Measurements from ENCODE around the gene MCM3.

Gene MCM3

DNA sequence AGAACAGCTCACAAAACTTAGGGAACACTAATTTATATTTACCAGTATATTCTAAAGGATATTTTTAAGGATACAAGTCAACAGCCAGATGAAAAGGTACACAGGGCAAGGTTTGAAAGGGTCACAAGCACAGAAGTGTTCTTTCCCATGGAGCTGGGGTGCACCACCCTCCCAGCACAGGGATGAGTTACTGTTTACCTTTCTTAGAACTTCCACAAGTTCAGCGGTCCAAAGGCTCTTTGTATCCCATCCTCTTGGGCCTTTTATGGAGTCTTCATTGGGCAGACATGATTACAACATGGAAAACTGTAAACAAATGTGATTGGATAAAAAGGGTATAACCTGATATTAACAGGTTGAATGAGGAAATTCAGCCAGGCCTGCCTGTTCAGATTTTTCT is 39.1 kb downstream of the MCM3 start:
- no peak for DNase-seq

DNA sequence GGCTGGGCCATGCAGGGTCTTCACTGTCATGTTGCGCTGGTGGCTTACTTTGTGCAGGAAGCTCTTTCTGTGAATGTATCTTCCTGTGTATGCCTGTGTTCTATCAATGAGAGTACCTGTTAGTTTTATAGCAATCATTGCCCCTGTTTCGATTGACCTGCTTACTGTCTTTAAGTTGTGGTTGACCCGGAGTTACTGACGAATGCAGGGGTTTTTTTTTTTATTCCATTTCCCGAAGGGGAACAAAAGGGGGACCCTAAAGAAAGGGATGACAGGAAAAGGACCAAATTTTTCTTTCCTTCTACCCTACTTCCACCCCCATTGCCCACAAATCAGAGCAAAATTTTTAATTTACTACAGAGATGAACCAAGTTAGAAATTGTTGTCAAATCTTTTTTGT is 40.1 kb downstream of the MCM3 start, which contains the start of gene IL17F:
TSS of gene IL17F (minus strand) at position 101 of the 400 bp plus-strand sequence. CDS start at position 30, 71 bp downstream.
- no peak for DNase-seq

DNA sequence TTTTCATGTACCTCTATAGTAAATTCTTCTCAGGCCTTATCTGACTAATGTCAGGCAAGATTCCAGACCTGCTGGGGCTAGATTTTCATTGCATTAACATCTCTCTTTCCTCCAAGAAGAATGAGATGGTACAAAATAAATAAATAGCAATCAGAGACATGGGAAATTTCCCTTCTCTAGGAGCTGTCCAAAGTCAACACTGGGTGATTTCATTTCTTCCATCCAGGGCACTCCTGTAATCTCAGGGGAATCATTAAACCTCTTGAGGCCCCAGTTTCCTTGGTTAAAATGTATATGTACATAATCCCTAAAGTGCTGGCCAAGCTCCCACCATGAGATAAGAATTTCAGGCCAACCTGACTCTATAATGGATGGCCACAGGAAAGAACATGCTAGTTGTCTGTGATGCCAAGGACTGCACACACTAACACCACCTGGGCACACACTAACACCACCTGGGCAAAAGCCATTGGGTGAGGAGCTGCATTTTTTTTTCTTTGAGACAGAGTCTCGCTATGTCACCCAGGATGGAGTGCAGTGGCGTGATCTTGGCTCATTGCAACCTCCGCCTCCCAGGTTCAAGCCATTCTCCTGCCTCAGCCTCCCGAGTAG is 41.2 kb downstream of the MCM3 start:
- DNase-seq: no peak

DNA sequence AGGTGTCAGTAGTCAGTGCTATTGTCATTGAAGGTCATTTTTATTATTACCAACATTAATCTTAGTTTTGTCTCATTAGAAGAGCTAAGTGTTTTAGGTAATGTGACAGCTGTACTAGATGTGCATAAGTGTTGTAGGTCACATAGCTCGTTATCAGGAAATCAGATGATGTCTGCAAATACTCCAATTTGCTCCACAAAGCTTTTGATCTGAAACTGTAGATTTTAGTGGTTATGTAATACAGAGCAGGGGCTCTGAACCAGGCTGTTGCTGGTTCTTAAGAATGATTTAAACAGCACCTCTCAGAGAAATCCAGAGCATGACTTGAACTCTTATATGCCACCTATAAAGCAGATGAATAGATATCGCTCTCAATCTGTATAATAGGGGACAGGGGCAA is 42.7 kb downstream of the MCM3 start:
- no peak for DNase-seq

DNA sequence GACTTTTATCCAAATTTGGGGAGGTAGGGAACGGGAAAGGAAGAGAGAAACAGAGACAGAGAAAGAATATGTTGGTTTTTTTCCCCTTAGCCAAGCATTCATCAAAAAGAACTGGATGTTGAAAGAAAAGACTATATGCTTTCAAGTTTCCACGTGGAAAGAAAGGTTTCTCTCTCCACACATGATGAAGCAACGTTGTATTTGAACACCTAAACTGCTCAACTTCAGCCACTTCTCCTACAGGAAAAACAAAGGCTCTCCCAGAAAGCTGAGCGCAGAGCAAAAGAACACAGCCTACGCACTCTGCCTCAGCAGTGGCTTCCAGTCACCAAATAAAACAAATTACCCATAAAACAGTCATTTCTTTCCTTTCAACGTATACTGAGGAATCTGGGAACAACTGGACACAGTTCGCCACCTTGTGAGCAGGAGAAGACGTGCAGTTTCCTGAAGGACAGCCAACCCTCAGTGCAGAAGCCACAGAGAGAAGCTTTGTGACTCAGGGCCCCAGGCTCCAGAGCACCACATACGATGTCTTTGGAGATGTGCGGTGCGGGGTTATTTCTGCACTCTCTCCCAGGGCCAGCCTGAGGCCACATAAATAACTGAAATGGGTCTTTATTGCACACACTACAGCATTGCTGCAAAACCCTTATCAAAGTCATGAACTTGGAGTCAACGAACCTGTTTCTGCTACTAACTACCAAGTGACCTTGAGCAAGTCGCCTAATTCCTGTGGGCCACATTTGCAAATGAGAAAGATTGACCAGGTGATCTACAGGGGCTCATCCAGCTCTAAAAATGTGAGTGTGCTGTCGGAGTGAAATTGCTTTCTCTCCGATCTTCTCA is 50.3 kb downstream of the MCM3 start:
- no peak for DNase-seq

DNA sequence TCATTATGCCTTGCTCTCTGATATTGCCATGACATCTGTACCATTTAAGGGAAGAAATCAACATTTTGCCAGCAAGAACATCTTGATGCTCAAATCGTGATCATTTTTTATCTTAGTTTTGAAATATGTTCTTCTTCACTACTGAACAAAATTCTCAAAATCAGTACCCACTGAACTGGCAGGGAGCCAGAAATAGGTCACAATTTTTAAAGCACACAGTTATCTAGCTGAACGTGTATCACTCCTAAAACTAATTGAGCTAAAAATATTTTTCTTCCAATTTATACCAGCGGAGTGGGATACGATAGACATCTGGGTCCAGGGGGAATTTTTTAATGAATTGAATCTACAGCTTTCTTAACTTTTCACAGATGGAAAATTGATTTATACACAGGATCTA is 51.5 kb downstream of the MCM3 start:
- DNase-seq: no peak

DNA sequence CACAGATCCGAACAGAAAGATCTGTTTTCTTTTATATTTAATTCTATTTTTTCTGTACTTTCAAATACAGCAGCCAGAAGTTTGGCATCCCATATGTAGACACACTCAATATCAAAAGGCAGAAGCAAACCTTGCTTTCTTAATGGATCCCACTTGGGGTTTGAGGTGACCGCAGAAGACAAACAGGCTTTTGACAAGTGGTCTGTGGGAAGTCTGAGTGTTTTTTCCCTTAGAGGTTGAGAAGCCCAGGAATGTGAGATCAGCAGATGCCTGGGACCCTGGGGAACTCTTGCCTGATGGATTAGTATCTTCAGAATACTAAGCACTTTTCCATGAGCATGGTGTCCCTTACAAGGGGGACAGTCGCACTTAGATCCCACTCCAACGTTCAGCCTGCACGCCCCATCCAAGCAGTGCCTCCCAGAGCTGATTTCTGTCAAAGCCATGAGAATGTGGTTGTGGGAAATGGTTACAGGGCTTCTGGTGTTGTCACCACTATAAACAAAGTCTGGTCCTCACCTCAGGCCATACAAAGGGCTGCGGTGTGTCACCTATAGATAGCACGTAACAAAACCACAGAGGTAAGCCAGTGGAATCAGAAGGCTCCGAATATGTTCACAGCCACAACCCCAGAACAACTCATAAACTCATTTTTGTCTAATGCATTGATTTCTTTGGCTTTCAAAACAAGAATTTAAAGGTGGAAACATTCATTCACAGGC is 53.0 kb downstream of the MCM3 start:
- no peak for DNase-seq

DNA sequence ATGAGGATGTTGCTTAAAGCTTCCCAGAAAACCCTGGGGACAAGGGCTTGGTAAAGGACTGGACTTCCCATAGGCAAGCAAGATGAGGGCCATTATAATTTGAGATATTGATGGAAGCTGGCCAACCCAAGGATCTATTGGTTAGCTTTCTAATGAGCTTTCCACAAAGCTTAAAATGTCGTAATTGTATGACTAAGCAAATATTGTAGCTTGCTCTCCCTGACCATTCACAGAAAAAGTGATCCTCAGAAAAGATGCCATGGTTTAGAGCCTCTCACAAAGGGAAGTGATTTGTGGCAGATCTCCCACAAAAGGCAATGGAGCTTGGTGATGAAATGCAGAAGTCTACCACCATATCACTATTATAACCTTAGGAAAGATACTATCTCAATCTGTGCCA is 53.9 kb downstream of the MCM3 start:
- no peak for DNase-seq

DNA sequence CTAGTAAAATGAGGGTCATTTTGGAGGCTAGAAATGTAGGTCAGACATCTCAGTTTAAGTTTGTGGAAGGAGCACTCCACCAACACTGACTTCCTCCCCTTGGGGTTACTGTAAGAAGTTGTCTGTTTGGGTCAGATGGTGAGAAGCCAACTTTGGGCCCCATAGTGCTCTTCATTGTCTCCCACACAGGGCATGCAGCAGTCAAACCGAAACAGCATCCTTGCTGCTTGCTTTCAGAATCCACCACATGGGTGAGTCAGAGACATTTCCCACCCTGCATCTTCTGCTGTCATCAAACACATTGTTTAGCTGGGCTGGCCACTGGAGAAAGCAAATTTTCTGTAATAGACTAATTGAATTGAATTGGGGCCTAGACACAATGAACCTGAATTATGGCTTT is 57.0 kb downstream of the MCM3 start:
- DNase-seq: no peak

DNA sequence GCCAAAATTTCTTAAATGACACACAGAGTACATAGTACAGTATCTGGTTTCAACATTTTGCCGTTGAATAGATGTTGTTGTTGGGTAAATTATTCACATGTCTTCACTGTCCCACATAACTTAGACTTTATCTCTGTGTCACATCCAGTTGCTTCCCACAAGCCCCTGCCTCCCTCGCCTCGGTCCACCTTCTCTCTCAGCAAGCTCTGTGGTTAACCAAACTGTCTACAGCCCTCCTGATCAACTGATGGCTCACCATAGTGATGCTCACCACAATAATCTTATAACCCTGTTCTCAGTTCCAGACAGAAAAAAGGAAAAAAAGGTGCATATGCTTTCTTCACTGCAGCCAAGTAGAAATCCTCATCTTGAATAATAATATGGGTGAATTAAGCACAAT is 63.2 kb downstream of the MCM3 start:
- DNase-seq: no peak

DNA sequence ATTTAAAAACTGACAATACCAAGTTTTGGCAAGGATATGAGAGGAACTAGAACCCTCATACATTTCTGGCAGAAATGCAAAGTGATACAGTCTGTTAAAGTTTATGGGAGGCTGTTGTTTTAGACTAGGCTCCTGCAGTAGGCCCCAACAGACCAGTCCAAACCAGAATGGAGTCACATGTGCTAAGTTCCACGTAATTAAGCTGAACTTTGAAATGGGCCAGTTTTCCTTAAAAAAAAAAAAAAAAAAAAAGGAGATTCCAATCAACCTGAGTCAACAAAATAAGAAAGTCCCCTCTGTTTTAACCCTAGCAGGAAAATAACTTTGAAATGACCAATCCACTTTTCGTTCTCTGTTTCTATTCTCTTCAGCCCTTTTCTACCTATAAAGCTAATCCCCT is 66.8 kb downstream of the MCM3 start:
- DNase-seq: no peak

DNA sequence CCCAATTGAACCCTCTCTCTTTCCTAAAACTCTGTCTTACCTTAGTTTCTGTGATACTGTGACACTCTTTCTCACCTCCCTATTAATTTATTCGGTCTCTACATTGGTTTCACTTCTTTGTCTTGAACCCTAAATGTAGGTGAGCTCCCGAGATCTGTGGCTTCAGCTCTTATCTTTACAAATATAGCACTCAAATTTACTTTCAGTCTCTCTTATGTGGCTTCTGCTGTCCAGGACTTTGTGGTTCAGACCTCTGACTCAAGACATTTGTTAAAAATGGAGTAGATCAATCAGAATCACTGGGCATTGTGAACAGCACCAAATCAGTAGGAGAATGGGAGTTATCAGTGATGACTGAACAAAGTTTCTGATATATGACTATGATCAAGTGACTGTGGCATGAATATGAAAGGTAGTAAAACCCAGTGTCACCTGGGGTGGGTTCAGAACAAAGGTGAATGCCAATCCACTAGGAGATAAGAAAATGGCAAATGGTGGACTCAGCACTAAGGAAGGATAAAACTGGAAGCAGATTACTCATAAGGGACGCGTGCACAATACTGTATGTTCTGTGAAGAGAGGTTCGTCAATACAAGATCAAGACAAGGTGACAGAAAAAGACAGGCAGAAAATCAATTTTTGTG is 67.5 kb downstream of the MCM3 start:
- no peak for DNase-seq

DNA sequence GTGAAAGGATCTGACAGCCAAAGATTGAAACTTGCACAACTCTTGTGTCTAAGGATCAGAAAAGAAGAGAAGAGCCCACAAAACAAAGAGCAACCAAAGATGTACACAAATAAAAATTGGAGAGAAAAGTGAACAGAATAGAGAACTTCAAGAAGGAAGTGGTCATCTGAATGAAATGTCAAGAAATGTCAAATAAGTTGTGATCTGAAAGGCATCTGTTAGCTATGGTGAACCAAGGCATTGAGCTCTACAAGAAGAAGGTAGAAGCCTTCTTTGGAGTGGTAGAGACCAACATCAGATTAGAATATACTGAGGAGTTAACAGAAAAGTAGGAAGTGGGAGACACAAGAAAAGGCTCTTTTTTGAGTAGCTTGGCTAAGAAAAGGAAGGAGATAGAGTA is 68.8 kb downstream of the MCM3 start:
- no peak for DNase-seq

Data from NCI-H2081 treated with DMSO at 0.1 percent for 48 hours (cell line).